ENCODE results near the gene INPP5J. TPM values are rescaled to one million over a fixed set of nuclear protein-coding genes. Genes with fewer than 3 reads are reported as not detected.
"Not testable (repeated sequence)": the region's sequence is repeated elsewhere in the genome, so short reads cannot be mapped to it uniquely, and the experiment has no call there.

The INPP5J gene
- total RNA-seq, 4 donors from 2014 or later = 0.20 to 1.0 (median 0.67) TPM

DNA sequence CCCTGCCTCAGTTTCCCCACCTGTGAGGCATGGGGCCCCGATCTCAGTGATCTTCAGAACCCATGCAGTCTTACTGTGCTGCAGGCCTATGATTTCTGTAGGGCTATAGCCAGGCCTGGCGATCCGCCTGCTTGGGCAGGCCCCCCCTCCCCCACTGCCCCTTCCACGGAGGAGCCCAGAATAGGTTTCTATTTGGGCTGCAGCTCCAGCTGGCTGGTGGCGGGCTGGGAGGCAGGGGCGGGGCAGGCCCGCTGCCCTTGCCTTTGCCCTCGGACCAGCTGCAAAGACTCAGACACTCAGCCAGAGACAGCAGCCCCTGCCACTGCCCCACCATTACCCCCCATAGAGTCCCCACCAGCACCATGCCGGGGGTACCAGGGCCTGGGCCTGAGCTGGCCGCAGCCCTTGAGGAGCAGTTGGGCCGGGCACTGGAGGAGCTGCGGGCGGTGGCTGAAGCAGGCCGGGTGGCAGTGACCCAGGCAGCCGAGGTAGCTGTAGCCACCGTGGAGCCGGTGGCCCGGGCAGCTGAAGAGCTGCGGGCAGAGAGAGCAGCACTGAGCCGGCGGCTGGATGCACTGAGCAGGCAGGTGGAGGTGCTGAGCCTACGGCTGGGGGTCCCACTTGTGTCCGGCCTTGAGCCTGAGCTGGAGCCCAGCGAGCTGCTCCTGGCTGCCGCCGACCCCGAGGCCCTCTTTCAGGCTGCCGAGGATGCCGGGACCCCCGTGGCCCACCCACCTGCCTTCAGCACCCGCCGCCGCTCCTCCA is 29.5 kb upstream of the INPP5J start:
- H3K9me3 ChIP-seq = no peaks in the 10 kb centered on the region
- peaks cover 6 to 99% (median 17%) of the 10 kb centered on the region in 3 donors for H3K36me3 ChIP-seq
- DNase-seq (ENCODE audit: low spot score in 2 of 2) = no peak
- TF ChIP-seq POLR2A (IDR thresholded peaks at IDR 0.05) (no peak), EP300 (IDR thresholded peaks at IDR 0.05) (no peak)
- TF ChIP-seq, protein P1, sequence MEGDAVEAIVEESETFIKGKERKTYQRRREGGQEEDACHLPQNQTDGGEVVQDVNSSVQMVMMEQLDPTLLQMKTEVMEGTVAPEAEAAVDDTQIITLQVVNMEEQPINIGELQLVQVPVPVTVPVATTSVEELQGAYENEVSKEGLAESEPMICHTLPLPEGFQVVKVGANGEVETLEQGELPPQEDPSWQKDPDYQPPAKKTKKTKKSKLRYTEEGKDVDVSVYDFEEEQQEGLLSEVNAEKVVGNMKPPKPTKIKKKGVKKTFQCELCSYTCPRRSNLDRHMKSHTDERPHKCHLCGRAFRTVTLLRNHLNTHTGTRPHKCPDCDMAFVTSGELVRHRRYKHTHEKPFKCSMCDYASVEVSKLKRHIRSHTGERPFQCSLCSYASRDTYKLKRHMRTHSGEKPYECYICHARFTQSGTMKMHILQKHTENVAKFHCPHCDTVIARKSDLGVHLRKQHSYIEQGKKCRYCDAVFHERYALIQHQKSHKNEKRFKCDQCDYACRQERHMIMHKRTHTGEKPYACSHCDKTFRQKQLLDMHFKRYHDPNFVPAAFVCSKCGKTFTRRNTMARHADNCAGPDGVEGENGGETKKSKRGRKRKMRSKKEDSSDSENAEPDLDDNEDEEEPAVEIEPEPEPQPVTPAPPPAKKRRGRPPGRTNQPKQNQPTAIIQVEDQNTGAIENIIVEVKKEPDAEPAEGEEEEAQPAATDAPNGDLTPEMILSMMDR (IDR thresholded peaks at IDR 0.05) = no peak
- 36 to 74% methylated on average over 7 to 30 of the region's 33 CpGs for WGBS, 2 donors
- H3K4me1 ChIP-seq = peaks cover 0 to 42% (median 33%) of the 10 kb centered on the region in 4 donors
- peak overlapping the region in 3 of 4 donors; percentile 42 to 99 (median 98) for H3K27ac ChIP-seq
- H3K4me3 ChIP-seq = no peak overlapping the region
- no peaks in the 10 kb centered on the region for H3K27me3 ChIP-seq

DNA sequence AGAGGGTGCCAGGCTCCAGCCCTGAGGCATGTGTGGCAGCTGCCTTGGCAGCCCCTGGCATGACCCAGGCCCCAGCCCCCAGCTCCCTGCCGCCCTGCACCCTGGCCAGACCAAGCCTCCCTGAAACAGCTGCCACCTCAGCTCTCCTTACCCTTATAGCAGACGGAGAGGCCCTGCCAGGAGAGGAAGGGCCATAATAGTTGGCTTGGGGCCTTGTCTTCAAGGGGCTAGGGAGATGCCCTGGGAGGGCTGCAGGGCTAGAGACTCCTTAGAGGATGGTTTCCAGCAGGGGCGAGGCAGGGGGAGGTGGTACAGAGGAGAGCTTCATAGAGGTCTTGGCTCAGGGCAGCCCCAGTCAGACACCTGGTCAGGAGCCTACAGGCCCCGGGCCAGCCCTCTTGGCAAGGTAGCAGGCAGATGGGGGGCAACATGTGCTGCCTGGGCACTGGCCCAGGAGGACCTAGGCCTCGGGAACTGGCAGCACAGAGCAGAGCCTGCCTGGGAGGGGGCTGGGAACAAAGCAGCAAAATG is 28.7 kb upstream of the INPP5J start:
- no peak for TF ChIP-seq POLR2A (IDR thresholded peaks at IDR 0.05)
- no peaks in the 10 kb centered on the region for H3K9me3 ChIP-seq
- H3K27me3 ChIP-seq = no peaks in the 10 kb centered on the region
- 59 to 63% methylated on average over 5 of the region's 5 CpGs for WGBS, 2 donors
- peak overlapping the region in 3 of 4 donors; percentile 42 to 99 (median 98) for H3K27ac ChIP-seq
- H3K4me3 ChIP-seq = no peak overlapping the region
- H3K4me1 ChIP-seq = peaks cover 0 to 42% (median 34%) of the 10 kb centered on the region in 4 donors
- peaks cover 6 to 99% (median 17%) of the 10 kb centered on the region in 3 donors for H3K36me3 ChIP-seq
- DNase-seq (ENCODE audit: low spot score in 2 of 2) = no peak

DNA sequence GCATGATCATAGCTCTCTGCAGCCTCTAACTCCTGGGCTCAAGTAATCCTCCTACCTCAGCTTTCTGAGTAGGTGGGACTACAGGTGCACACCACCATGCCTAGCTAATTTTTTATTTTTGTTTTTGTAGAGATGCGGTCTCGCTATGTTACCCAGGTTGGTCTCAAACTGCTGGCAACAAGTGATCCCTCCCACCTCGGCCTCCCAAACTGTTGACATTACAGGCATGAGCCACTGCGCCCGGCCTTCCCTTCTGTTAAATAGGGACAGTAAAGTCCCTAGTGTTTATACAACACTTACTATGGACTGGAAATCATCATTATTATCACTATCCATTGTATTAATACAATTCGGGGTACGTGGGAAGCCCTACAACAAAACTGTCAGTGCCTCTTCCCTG is 28.0 kb upstream of the INPP5J start:
- WGBS, 2 donors = 88 to 89% methylated on average over 7 of the region's 7 CpGs
- Histone ChIP-seq H3K9me3 (no peaks in the 10 kb centered on the region), H3K27me3 (no peaks in the 10 kb centered on the region), H3K36me3 (peaks cover 6 to 99% (median 17%) of the 10 kb centered on the region in 3 donors), H3K27ac (no peak overlapping the region), H3K4me3 (no peak overlapping the region), H3K4me1 (peaks cover 0 to 41% (median 34%) of the 10 kb centered on the region in 4 donors)
- no peak for DNase-seq (ENCODE audit: low spot score in 2 of 2)
- TF ChIP-seq POLR2A (IDR thresholded peaks at IDR 0.05) = no peak
- TF ChIP-seq, protein P1 (IDR thresholded peaks at IDR 0.05) = no peak
- no peak for TF ChIP-seq EP300 (IDR thresholded peaks at IDR 0.05)

DNA sequence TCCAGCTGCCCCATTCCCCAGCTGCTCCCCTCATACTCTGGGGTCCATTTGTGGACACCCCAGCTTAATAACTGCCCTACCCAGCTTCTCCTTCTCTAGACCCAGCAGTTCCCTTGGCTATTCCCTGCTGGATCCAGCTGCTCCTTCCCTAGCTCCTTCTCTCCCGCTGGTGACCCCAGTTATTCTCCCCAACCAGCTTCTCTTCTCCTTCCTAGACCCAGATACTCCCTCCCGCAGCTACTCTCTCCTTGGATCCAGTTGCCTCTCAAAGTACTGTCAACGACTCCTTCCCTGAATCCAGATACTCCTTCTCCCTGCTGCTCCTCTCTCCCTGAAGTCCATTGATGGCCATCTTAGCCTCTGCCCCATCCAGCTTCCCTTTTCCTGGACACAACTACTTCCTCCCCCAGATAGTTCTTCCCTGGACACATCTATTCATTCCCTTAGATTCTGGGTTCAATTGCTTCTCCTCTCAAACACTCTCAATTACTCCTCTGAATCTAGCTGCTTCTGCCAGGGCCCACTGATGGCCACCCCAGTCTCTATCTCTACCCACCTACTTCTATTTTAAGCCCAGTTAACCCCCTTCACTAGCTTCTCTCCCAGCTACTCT is 27.0 kb upstream of the INPP5J start:
- Histone ChIP-seq H3K9me3 (no peaks in the 10 kb centered on the region), H3K27me3 (no peaks in the 10 kb centered on the region), H3K27ac (peak overlapping the region in 2 of 4 donors; percentile 12 to 24), H3K36me3 (peaks cover 6 to 99% (median 22%) of the 10 kb centered on the region in 3 donors), H3K4me1 (peaks cover 0 to 44% (median 27%) of the 10 kb centered on the region in 4 donors), H3K4me3 (no peak overlapping the region)
- WGBS, 2 donors = 83 to 91% methylated on average over 3 of the region's 3 CpGs
- TF ChIP-seq EP300 (IDR thresholded peaks at IDR 0.05) = no peak
- TF ChIP-seq POLR2A (IDR thresholded peaks at IDR 0.05) = no peak
- TF ChIP-seq, protein P1 (IDR thresholded peaks at IDR 0.05) = no peak
- DNase-seq (ENCODE audit: low spot score in 2 of 2) = no peak

DNA sequence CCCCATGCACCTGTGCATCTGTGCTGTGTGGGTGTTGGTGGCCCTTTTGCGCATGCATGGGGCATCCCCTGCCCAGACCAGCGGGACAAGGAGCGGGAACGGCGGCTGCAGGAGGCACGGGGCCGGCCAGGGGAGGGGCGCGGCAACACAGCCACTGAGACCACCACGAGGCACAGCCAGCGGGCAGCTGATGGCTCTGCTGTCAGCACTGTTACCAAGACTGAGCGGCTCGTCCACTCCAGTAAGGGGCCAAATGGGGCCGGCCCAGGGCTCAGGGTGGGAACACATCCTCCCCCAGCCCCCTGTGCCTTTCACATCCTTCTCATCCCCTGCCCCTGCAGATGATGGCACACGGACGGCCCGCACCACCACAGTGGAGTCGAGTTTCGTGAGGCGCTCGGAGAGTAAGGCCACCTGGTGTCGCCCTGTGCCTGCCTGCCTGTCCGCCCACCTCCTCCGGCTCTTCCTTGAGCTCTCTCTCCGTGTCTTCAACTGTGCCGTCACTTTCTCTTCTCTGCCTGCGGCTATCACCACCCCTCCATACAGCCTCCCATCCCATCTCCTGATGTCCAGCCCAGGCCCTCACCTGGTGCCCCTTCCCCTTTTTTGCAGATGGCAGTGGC is 26.0 kb upstream of the INPP5J start:
- TF ChIP-seq, protein P1 (IDR thresholded peaks at IDR 0.05) = no peak
- TF ChIP-seq POLR2A (IDR thresholded peaks at IDR 0.05) (no peak), EP300 (IDR thresholded peaks at IDR 0.05) (no peak)
- Histone ChIP-seq H3K36me3 (peaks cover 2 to 99% (median 14%) of the 10 kb centered on the region in 3 donors), H3K27ac (peak overlapping the region in 2 of 4 donors; percentile 12 to 85), H3K4me3 (no peak overlapping the region), H3K27me3 (no peaks in the 10 kb centered on the region), H3K4me1 (peaks cover 0 to 51% (median 25%) of the 10 kb centered on the region in 4 donors), H3K9me3 (no peaks in the 10 kb centered on the region)
- WGBS, 2 donors = 85% methylated on average over 24 to 27 of the region's 27 CpGs
- DNase-seq (ENCODE audit: low spot score in 2 of 2) = no peak

DNA sequence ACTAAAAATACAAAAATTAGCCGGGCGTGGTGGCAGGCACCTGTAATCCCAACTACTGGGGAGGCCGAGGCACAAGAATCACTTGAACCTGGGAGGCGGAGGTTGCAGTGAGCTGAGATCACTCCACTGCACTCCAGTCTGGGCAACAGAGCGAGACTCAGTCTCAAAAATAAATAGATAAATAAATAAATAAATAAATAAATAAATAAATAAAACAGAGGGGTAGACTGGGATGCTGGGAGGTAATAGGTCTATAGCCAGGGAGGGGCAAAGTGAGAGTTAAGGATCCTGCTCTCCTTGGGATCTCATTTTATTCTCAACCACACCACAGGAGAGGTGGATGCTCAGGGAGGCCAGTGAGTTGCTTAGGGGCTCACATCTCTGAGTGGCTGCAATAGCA is 25.2 kb upstream of the INPP5J start:
- H3K36me3 ChIP-seq = peaks cover 2 to 99% (median 14%) of the 10 kb centered on the region in 3 donors
- H3K27me3 ChIP-seq; DNase-seq (ENCODE audit: low spot score in 2 of 2); H3K4me3 ChIP-seq; H3K9me3 ChIP-seq: not testable (repeated sequence)
- peaks cover 0 to 51% (median 21%) of the 10 kb centered on the region in 4 donors for H3K4me1 ChIP-seq
- WGBS, 2 donors = 93 to 97% methylated on average over 5 of the region's 5 CpGs
- H3K27ac ChIP-seq = peak overlapping the region in 3 of 4 donors; percentile 64 to 85 (median 85)

Measured in tibial nerve (tissue), 4 donors.